Fibroblast of skin of back (primary cell): ENCODE data around the gene DCT.

Experiments used
- DNase-seq: peaks from one replicate; pipeline ENCODE4 v3.0.0-alpha.2; 2013

Gene DCT

GRCh38 chr13:94390881-94391280 lies 88.6 kb downstream of the DCT start:
- DNase-seq: no peak

GRCh38 chr13:94389604-94390351 lies 89.7 kb downstream of the DCT start:
- DNase-seq: no peak

GRCh38 chr13:94387047-94387446 lies 92.4 kb downstream of the DCT start:
- DNase-seq: no peak
